ENCODE data around the gene TMOD1. TPM values are rescaled to one million over a fixed set of nuclear protein-coding genes. Genes with fewer than 3 reads are reported as not detected.

The TMOD1 gene
- total RNA-seq, 2 donors from 2014 or later = 44.0 to 77.6 TPM

DNA sequence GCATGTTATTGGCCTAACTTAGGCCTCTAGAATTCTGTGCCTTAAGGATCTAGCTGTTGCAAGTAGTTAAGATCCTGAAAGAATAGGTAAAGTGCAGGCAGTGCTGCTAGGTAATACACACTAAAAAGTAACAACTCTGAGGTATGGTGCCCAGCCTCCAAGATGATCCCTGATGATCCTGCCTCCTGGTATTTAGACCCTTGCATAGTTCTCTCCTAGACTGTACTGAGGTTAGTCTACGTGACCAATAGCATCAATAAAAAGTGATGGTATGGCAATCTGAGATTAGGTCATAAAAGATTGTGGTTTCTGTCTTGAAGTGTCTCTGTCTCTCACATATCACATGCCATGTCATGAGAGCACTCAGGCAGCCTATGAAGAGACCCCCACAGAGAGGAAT, 122.5 kb downstream of the TMOD1 start:
- Histone ChIP-seq H3K4me1 (ENCODE audit: control insufficient read depth in 1 of 2, low read depth in 2 of 2) (no peaks in the 10 kb centered on the region), H3K9me3 (no peaks in the 10 kb centered on the region), H3K27me3 (replicated peaks; ENCODE audit: insufficient read depth) (no peaks in the 10 kb centered on the region), H3K36me3 (peaks cover 11% of the 10 kb centered on the region), H3K4me3 (no peak overlapping the region), H3K27ac (no peak overlapping the region)
- ATAC-seq (ENCODE audit: insufficient number of reproducible peaks, low FRiP score, low read depth) (no peak), DNase-seq (ENCODE audit: low spot score) (no peak)
- TF ChIP-seq, protein P1, sequence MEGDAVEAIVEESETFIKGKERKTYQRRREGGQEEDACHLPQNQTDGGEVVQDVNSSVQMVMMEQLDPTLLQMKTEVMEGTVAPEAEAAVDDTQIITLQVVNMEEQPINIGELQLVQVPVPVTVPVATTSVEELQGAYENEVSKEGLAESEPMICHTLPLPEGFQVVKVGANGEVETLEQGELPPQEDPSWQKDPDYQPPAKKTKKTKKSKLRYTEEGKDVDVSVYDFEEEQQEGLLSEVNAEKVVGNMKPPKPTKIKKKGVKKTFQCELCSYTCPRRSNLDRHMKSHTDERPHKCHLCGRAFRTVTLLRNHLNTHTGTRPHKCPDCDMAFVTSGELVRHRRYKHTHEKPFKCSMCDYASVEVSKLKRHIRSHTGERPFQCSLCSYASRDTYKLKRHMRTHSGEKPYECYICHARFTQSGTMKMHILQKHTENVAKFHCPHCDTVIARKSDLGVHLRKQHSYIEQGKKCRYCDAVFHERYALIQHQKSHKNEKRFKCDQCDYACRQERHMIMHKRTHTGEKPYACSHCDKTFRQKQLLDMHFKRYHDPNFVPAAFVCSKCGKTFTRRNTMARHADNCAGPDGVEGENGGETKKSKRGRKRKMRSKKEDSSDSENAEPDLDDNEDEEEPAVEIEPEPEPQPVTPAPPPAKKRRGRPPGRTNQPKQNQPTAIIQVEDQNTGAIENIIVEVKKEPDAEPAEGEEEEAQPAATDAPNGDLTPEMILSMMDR (IDR thresholded peaks at IDR 0.05) = no peak

DNA sequence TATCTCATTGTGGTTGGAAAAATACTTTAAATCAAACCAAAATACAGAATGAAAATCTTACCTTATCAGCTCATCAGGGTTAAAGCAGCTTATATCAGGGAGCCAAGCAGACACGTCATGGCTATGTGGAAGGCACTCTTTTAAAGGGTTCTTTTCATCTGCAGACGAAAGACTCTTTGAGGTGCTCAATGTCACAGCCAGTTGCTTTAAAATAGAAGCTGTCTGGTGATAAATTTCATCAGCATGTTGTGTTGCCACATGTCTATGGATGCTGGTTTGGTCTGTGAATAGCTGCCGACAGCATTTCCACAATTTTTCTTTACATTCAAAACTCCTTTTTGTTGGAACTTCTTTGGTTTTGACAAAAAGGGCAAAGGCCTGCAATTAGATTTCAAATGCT, 124.2 kb downstream of the TMOD1 start:
- Histone ChIP-seq H3K4me3 (no peak overlapping the region), H3K27me3 (replicated peaks; ENCODE audit: insufficient read depth) (no peaks in the 10 kb centered on the region), H3K4me1 (ENCODE audit: control insufficient read depth in 1 of 2, low read depth in 2 of 2) (no peaks in the 10 kb centered on the region), H3K27ac (no peak overlapping the region), H3K36me3 (peaks cover 11% of the 10 kb centered on the region), H3K9me3 (no peaks in the 10 kb centered on the region)
- TF ChIP-seq, protein P1 (IDR thresholded peaks at IDR 0.05) = no peak
- ATAC-seq (ENCODE audit: insufficient number of reproducible peaks, low FRiP score, low read depth) (no peak), DNase-seq (ENCODE audit: low spot score) (no peak)

DNA sequence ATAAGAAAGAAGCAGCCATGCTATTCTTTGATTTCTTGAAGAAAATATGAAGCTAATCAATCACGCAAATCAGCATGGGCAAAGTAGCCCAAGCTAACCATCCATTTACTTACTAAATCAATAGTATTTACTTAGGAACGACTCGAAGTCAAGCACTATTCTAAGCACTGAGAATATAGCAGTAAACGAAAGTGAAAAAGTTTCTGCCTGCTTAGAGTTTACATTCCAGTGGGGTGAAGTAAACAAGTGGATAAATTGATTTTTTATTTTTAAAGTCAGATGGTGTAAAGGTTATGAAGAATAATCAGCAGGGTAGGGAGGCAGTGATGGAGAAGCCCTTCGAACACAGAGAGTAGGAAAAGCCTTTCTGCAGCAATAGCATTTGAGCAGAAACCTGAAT, 126.2 kb downstream of the TMOD1 start:
- Histone ChIP-seq H3K27ac (no peak overlapping the region), H3K4me1 (ENCODE audit: control insufficient read depth in 1 of 2, low read depth in 2 of 2) (peaks cover 0 to 11% of the 10 kb centered on the region in 2 donors), H3K36me3 (peaks cover 11% of the 10 kb centered on the region), H3K9me3 (no peaks in the 10 kb centered on the region), H3K4me3 (no peak overlapping the region), H3K27me3 (replicated peaks; ENCODE audit: insufficient read depth) (no peaks in the 10 kb centered on the region)
- ATAC-seq (ENCODE audit: insufficient number of reproducible peaks, low FRiP score, low read depth) = no peak
- DNase-seq (ENCODE audit: low spot score) = no peak
- TF ChIP-seq, protein P1 (IDR thresholded peaks at IDR 0.05) = no peak

DNA sequence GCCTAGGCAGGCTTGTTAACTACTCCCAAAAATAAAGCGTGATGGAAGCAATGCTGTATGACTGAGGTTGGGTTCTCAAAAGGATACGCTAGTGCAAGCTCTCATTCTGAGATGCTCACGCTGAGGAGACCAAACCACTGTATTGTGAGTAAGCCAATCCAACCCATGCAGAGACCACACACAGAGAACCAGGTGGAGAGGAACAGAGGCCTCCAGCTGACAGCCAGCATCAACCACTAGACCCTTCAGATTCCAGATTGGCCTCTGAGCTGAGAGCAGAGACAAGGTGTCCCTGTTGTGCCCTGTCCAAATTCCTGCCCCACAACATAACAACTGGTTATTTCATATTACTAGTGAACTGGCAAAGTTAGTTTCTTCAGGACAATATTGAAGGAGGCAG, 127.2 kb downstream of the TMOD1 start:
- Histone ChIP-seq H3K4me1 (ENCODE audit: control insufficient read depth in 1 of 2, low read depth in 2 of 2) (peaks cover 0 to 11% of the 10 kb centered on the region in 2 donors), H3K4me3 (no peak overlapping the region), H3K27ac (no peak overlapping the region), H3K27me3 (replicated peaks; ENCODE audit: insufficient read depth) (no peaks in the 10 kb centered on the region), H3K9me3 (no peaks in the 10 kb centered on the region), H3K36me3 (peaks cover 11% of the 10 kb centered on the region)
- ATAC-seq (ENCODE audit: insufficient number of reproducible peaks, low FRiP score, low read depth) = no peak
- no peak for DNase-seq (ENCODE audit: low spot score)
- TF ChIP-seq, protein P1 (IDR thresholded peaks at IDR 0.05) = no peak

DNA sequence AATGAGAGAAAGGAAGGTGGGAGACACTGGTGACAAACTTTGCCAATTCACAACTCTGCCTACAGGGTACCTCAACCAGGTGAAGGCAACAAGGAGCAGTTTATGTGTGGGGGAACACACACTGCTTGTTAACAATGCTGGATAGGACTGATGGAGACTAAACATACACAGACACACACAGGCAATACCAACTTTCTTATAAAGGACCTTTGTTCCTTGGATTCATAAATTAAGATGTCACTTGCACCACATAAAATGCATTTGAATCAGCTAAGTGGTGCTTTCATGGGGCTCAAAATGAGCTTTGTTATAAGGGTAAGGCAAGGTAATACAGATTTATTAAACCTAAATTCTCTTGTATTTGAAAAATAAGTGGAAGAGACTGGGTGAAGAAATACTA, 127.7 kb downstream of the TMOD1 start:
- ATAC-seq (ENCODE audit: insufficient number of reproducible peaks, low FRiP score, low read depth) = no peak
- TF ChIP-seq, protein P1 (IDR thresholded peaks at IDR 0.05) = no peak
- DNase-seq (ENCODE audit: low spot score) = no peak
- H3K9me3 ChIP-seq = no peaks in the 10 kb centered on the region
- no peaks in the 10 kb centered on the region for H3K27me3 ChIP-seq (replicated peaks; ENCODE audit: insufficient read depth)
- H3K4me3 ChIP-seq = no peak overlapping the region
- peaks cover 0 to 11% of the 10 kb centered on the region in 2 donors for H3K4me1 ChIP-seq (ENCODE audit: control insufficient read depth in 1 of 2, low read depth in 2 of 2)
- no peak overlapping the region for H3K27ac ChIP-seq
- H3K36me3 ChIP-seq = peaks cover 6% of the 10 kb centered on the region
